Measurements from ENCODE around the gene ZNF774. TPM values are rescaled to one million over a fixed set of nuclear protein-coding genes. Genes with fewer than 3 reads are reported as not detected.

Gene ZNF774
- total and polyA plus RNA-seq, 9 donors: 0.83 to 4.3 (median 2.4) TPM

- H3K4me3 ChIP-seq: peak overlapping the region; percentile 81
- no peaks in the 10 kb centered on the region for H3K9me3 ChIP-seq
- peaks cover 7% of the 10 kb centered on the region for H3K4me1 ChIP-seq (ENCODE audit: insufficient read depth)
- DNase-seq: no peak
- 38 to 57% (median 49%) methylated on average over 6 of the region's 6 CpGs for WGBS, 3 donors
- no peaks in the 10 kb centered on the region for H3K27me3 ChIP-seq
- H3K36me3 ChIP-seq: no peaks in the 10 kb centered on the region
- intact Hi-C loops (cut with DNase I): no loop called here
- no peak for TF ChIP-seq EP300 (IDR thresholded peaks at IDR 0.05)
- TF ChIP-seq CTCF (IDR thresholded peaks at IDR 0.05): no peak
- no peak for TF ChIP-seq POLR2A (IDR thresholded peaks at IDR 0.05)
- H3K27ac ChIP-seq: no peak overlapping the region
Measured at GRCh38 chr15:90389513-90389912, 37.4 kb downstream of the ZNF774 start.

GRCh38 chr15:90393040-90393439 lies 41.0 kb downstream of the ZNF774 start:
- Histone ChIP-seq H3K27ac (no peak overlapping the region), H3K4me1 (ENCODE audit: insufficient read depth) (peaks cover 8% of the 10 kb centered on the region), H3K9me3 (no peaks in the 10 kb centered on the region), H3K27me3 (no peaks in the 10 kb centered on the region), H3K36me3 (no peaks in the 10 kb centered on the region), H3K4me3 (no peak overlapping the region)
- DNase-seq: no peak
- 77 to 94% (median 90%) methylated on average over 1 of the region's 1 CpG for WGBS, 3 donors
- intact Hi-C loops (cut with DNase I): no loop called here
- TF ChIP-seq POLR2A (IDR thresholded peaks at IDR 0.05) (no peak), EP300 (IDR thresholded peaks at IDR 0.05) (no peak), CTCF (IDR thresholded peaks at IDR 0.05) (no peak)

- DNase-seq: no peak
- TF ChIP-seq POLR2A (IDR thresholded peaks at IDR 0.05): no peak
- TF ChIP-seq EP300 (IDR thresholded peaks at IDR 0.05): no peak
- no peak for TF ChIP-seq CTCF (IDR thresholded peaks at IDR 0.05)
- Histone ChIP-seq H3K27me3 (no peaks in the 10 kb centered on the region), H3K4me3 (no peak overlapping the region), H3K36me3 (no peaks in the 10 kb centered on the region), H3K4me1 (ENCODE audit: insufficient read depth) (peaks cover 10% of the 10 kb centered on the region), H3K9me3 (no peaks in the 10 kb centered on the region), H3K27ac (no peak overlapping the region)
- WGBS, 3 donors: 90 to 100% (median 100%) methylated on average over 1 of the region's 1 CpG
- intact Hi-C loops (cut with DNase I): no loop called here
Measured at GRCh38 chr15:90394074-90394473, 42.0 kb downstream of the ZNF774 start.

- TF ChIP-seq CTCF (IDR thresholded peaks at IDR 0.05) (no peak), POLR2A (IDR thresholded peaks at IDR 0.05) (no peak), EP300 (IDR thresholded peaks at IDR 0.05) (no peak)
- Histone ChIP-seq H3K36me3 (no peaks in the 10 kb centered on the region), H3K9me3 (no peaks in the 10 kb centered on the region), H3K4me3 (no peak overlapping the region), H3K27ac (no peak overlapping the region), H3K27me3 (no peaks in the 10 kb centered on the region), H3K4me1 (ENCODE audit: insufficient read depth) (peaks cover 3% of the 10 kb centered on the region)
- 79 to 95% (median 84%) methylated on average over 12 of the region's 12 CpGs for WGBS, 3 donors
- no peak for DNase-seq
- intact Hi-C loops (cut with DNase I): no loop called here
Measured at GRCh38 chr15:90394748-90395442, 42.8 kb downstream of the ZNF774 start.

Measured in ovary (tissue), 9 donors.